LHCN-M2 (cell line): ENCODE measurements around the gene PATZ1. TPM values are rescaled to one million over a fixed set of nuclear protein-coding genes. Genes with fewer than 3 reads are reported as not detected.
"Not testable (repeated sequence)": the region's sequence is repeated elsewhere in the genome, so short reads cannot be mapped to it uniquely, and the experiment has no call there.

Experiments
- DNase-seq: peaks from one replicate; pipeline ENCODE4 v3.0.0-alpha.2; 2012; ENCODE audit warnings: low read depth
- polyA plus RNA-seq: library from polyadenylated mRNA; unstranded; fragments of >200 nt; gene quantifications from one replicate; pipeline ENCODE4 v1.2.1, GENCODE V29; 2012; ENCODE audit warnings: missing spikeins
- total RNA-seq: library from RNA; depleted of rRNA; stranded (reverse); fragments of >200 nt; gene quantifications from 2 replicates; pipeline ENCODE4 v1.2.3, GENCODE V29; 2014; rRNA removed

PATZ1 gene, protein sequence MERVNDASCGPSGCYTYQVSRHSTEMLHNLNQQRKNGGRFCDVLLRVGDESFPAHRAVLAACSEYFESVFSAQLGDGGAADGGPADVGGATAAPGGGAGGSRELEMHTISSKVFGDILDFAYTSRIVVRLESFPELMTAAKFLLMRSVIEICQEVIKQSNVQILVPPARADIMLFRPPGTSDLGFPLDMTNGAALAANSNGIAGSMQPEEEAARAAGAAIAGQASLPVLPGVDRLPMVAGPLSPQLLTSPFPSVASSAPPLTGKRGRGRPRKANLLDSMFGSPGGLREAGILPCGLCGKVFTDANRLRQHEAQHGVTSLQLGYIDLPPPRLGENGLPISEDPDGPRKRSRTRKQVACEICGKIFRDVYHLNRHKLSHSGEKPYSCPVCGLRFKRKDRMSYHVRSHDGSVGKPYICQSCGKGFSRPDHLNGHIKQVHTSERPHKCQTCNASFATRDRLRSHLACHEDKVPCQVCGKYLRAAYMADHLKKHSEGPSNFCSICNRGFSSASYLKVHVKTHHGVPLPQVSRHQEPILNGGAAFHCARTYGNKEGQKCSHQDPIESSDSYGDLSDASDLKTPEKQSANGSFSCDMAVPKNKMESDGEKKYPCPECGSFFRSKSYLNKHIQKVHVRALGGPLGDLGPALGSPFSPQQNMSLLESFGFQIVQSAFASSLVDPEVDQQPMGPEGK
- 14.7 and 18.3 TPM in 2 replicates for total RNA-seq
- polyA plus RNA-seq = 12.0 TPM

DNA sequence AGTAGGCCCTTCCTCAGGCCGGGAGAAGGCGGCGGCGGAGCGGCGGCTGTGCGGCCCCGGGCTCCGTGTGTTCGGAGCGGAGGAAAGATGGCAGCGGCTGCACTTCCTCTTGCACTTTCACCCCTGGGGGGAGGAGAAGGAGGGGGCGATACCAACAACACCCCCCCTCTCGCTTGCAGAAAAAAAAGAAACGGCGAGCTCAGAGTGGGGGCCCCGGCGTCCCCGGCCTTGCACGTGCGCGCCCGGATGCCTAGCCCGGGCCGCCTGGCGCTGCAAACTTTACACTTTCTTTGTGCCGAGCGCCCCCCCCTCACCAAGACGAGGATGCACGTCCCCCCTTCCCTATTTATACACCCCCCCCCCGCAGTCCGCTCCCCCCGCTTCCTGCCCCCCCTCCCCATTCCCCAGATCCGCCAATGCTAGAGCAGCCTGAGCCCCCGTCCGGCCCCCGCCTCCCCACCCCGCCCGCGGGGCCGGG lies at the start of gene PATZ1:
Gene PATZ1, minus strand, starts transcription at position 92 of the 478 bp plus-strand sequence. CDS start 744 bp downstream, outside the sequence.
- peak; percentile 82 for DNase-seq

DNA sequence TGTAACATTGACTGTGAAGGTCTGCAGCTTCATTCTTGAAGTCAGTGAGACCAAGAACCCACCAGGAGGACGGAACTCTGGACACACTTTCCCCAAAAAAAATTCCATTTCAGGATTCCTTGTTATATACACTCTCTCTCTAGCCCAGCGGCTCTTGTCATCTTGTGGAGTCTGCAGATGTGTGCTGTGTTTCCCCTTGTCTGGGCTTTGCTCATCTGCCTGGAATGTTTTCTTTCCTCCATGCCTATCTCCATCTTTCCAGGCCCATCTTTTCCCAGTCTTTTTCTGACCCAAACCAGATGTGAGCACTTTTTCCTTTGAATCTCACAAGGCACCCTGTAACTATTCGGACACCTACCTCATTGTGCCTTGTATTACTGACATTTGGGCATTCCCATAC lies 48.2 kb upstream of the PATZ1 start:
- DNase-seq = no peak

DNA sequence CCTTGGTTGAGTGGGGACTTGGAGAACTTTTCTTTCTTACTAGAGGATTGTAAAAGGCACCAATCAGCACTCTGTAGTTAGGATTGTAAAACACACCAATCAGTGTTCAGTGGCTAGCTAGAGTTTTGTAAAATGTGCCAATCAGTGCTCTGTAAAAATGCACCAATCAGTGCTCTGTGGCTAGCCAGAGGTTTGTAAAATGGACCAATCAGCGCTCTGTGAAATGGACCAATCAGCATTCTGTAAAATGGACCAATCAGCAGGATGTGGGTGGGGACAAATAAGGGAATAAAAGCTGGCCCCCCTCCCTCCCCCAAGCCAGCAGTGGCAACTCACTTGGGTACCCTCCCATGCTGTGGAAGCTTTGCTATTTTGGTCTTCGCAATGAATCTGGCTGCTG lies 47.7 kb upstream of the PATZ1 start:
- DNase-seq = no peak

DNA sequence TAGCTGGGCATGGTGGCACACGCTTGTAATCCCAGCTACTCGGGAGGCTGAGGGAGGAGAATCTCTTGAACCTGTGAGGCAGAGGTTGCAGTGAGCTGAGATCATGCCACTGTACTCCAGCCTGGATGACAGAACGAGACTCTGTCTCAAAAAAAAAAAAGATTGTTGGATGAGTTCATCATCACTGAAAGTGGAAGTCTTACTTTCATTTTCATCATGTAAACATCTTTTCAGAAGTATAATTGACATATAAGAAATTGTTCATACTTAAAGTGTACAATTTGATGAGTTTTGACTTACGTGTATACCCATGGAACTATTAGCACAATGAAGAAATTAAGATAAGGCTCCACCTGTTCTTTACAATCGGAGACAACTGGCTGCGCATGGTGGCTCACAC lies 32.5 kb upstream of the PATZ1 start:
- DNase-seq = not testable (repeated sequence)

DNA sequence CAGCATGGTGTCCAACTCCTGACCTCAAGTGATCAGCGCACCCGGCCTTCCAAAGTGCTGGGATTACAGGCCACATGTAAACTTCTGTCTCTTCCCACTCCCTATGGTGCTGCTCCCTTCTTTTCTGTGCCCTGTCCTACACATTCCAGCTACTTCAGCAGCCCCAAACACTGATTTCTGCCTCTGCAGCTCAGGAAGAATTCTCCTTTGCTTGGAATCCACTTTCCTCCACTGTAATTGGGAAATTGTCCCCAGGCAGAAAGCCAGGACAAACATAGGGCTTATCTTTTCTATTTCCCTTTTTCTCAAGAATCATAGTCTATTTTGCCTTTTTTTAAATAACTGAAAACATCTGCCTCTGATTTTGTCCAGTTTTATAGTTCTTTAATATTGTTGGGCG lies 32.0 kb upstream of the PATZ1 start:
- DNase-seq = no peak

DNA sequence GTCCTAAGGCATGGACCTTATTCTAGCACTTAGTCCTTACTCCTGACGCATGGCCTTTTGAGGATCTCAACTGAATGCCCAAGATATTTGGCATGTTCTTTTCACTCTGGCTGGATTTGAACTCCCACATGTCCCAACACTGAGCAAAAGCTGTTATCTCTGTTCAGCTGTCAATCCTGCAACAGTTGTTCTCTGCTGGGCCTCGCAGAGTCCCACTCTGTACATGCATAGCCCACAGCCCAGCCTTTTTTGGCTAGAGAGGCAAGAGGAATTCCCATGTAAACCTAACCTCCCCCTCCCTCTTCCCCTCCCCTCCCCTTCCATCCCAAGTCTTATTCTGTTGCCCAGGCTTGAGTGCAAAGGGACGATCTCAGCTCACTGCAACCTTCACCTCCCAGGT lies 31.5 kb upstream of the PATZ1 start:
- no peak for DNase-seq

DNA sequence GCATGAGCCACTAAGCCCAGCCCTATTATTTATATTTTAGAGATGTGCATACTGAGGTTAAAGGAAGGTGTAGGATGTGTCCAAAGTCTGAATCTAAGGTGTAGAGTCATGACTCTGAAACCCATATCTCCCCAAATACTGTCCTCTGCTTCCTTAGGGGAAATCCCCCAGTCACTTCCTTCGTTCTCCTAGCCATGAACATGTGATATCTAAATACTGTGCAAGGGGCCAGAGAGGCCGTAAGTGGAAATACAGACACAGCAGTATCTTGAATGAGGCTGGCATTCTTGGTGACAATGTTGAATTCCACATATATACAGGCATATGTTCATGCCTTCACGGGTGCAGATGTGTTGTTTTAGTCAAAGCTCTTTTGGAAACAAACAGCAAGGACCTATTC lies 21.3 kb upstream of the PATZ1 start:
- no peak for DNase-seq

DNA sequence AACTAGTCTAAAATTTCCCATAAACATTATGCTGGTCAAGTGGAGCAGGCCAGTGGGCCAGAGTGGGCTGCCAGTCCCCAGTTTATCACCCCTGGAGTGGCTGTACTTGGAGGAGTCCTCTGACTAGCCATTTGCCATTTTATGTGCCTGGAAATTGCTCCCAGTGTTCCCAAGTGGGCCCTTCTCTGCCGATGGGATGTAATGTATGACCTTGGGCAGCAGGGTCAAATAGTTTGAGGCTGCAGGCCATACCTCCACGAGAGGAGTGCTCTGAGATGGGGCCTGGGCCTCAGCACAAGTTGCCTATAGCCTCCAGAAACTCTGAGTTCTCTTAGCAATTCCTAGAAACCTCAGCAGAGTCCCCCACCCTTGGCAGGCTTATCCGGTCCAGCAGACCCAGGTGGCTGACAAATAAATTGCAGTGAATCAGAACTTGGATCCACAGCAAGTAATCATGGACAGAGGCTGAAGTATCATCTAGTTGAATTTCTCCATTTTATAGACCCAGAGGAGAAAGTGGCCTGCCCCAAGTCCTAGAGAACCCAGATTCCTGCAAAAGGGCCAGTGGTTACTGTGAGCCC lies 17.8 kb upstream of the PATZ1 start:
- no peak for DNase-seq

DNA sequence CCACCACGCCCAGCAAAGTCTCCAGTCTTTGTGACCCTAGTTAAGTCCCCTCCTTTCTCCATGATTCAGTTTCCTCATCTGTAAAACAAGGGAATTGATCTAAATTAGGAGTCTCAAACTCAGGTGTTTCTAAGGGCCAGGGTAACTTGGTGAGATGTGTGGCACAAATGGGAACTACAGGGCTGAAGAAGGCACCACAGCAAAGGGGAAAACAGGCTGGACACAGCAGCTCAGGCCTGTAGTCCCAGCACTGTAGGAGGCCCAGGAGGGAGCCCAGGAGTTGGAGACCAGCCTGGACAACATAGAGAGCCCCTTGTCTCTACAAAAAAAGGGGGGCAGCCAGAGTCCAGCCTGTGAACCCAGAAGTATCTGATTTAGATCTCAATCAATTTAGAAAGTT lies 15.6 kb upstream of the PATZ1 start:
- no peak for DNase-seq

DNA sequence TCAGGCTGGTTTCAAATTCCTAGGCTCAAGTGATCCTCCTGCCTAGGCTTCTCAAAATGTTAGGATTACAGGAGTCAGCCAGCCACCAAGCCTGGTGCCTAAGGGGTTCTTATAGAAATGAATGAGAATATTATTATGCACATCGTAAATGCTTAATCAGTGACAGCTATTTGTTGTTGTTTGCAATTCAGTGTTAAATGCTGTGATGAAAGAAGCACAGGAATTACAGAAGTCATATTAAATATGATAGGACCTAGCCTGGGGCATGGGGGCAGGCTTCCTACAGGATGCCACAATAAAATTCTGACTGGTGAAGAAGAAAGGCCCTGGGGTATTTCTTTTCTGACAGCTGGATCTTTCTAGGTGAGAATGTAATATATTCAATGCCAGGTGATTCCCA lies 13.9 kb upstream of the PATZ1 start:
- no peak for DNase-seq

DNA sequence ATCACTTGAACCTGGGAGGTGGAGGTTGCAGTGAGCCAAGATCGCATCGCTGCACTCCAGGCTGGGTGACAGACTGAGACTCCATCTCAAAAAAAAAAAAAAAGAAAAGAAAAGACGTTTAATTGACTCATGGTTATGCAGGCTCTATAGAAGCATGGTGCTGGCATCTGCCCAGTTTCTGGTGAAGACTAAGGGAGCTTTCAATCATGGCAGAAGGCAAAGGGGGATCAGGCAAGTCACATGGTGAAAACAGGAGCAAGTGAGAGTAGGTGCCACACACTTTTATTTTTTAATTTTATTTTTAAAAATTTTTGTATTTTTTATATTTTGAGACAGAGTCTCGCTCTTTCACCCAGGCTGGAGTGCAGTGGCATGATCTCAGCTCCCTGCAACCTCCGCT lies 8.4 kb upstream of the PATZ1 start:
- no peak for DNase-seq

DNA sequence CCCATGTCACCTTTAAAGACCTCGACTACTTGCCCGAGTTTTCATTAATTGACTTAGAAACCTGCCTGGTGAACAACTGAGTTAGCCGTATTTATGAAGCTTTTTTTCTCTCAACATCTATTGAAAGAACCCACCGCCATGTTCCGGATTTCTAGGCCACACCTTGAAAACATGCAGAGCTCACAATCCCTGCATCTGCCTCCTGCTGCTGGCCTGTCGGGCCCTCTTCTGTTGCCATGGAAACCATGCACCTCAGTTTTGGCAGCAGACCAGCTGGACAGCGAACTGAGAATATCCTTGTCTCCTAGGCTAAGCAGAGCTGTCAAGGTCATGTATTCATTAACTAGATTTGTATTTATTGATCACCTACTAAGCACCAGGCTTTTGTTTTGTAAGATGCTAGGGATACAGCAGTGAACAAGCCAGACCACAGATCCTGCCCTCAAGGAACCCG lies 4.3 kb upstream of the PATZ1 start:
- DNase-seq = peak; percentile 54

DNA sequence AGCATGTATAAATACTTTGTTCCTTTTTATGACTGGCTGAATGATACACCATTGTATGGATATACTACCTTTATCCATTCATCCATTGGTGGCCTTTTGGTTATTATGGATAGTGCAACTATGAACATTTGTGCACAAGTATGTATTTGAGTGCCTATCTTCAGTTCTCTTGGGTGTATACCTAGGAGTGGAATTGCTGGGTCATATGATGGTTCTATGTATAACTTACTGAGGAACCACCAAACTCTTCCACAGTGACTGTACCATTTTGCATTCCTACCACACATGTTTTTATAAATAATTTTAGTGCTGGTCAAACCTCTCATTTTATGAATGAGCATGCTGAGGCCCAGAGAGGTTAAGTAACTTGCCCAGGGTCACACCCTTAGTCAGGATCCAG lies 3.8 kb upstream of the PATZ1 start:
- DNase-seq = no peak

DNA sequence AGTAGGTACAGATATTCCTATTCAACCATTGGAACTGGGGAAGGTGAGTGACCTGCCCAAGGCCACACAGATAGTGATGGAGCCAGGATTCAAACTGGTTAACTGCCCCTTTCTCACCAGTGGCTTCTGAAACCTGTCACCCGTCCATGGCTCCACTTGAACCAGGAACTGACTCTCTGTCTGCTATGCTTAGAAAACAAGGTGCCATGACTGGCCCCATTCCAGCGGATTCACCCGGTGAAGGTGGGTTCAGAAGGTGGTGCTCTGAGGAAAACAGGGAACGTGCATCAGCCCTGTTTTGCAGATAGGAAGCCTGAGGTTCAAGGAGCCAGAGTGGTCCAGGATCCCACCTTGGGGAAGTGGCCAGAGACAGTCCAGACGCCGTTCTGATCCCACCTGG lies 2.6 kb upstream of the PATZ1 start:
- DNase-seq = no peak

DNA sequence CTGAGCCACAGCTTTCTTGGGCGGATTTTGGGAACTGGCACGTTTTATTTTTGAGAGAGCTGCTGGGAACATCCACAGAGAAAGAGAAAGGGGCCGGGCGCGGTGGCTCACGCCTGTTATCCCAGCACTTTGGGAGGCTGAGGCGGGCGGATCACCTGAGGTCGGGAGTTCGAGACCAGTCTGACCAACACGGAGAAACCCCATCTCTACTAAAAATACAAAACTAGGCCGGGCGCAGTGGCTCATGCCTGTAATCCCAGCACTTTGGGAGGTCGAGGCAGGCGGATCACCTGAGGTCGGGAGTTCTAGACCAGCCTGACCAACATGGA lies 1.8 kb upstream of the PATZ1 start:
- not testable (repeated sequence) for DNase-seq

DNA sequence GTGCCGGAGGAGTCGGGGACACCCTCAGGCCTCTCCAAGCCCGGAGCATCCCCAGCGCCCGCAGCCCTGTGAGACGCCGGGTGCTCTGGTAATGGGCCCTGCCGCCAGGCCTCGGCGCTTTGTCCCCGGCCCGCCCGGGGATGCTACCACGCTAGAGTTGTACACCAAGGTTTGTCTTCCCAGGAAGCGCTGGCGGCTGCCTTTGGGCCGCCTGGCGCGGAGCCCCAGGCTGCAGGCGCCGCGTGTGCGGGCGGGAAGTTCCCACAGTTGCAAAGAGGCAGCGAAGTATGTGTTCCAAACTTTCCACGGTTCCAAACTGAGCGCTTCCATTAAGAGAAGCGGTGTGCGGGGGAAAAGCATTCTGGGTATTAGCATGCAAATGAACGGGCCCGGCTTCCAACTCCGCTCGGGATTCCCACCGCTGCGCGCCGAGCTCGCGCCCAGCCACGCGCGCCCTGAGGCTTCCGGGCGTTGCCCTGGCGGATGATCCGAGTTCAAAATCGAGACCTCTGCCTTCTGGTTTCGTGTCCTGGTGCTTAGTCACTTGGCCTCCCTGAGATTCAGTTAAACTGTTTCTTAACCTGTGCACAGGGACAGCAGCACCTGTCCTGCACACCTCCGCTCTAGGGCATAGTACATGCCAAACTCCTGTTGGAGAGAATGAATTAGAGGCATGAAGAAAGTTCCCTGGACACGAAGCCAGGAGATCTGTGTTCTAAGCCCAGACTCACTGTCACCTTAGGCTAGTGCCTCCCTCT lies 1.3 kb upstream of the PATZ1 start:
- DNase-seq = peak; percentile 62

DNA sequence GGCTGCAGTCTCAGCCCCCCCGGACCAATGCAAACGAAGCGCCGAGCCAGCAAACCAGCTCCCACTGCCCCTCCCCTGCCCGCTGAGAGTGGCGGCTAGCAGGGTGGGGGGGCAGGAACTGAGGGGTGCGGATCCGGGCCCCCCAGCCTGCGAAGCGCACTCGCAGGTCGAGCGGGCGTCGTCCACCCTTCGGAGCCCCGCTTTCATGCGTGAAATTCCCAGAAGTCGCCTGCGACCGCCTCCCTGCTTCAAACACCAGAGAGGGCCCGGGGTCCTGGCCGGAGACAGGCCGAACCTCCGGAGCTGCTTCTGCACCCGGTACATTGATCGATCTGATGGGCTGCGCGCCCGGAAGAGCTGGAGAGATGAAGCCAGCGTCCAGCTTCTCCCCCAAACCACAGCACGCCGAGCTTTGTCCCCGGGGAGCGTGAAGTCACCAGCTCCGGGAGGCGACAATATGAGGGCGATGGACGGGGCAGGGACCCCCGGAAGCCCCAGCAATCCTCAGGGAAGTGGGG lies 646 bp upstream of the PATZ1 start:
- DNase-seq = peak; percentile 47

DNA sequence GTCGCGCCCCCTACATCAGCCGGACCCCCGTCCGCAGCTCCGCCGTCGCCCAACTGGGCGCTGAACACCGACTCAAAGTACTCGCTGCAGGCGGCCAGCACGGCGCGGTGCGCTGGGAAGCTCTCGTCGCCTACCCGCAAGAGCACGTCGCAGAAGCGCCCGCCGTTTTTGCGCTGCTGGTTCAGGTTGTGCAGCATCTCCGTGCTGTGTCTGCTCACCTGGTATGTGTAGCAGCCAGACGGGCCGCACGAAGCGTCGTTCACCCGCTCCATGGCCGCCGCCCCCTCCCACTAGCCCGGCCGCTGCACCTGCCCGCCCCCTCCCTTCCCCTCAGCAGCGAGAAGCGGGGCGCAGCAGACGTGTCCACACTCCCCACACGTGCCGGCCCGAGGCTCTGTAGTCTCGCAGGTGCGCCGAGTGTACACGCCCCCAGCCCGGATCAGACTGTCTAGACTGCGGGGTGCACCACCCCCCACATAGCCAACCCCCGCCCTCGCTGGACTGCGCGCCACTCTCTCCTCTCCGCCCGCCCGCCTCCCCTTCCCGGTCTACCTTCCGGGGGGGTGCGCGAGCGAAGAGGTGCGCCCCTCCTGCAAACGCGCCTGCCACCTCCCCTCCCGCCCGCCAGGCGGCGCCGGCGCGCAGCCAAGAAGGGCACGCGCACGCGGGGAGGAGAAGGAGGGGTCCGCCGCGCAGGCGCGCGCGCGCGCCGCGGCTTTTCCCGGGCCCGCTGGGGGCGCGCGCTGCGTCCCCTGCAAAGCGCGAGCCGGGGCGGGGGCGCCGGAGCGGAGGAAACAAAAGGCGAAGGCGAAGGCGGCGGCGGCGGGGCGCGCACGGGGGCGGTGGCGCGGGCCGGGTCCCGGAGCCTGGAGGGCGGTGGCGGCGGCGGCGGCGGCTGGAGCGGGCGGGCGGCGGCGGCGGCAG lies 553 bp downstream of the PATZ1 start:
- peak; percentile 83 for DNase-seq

DNA sequence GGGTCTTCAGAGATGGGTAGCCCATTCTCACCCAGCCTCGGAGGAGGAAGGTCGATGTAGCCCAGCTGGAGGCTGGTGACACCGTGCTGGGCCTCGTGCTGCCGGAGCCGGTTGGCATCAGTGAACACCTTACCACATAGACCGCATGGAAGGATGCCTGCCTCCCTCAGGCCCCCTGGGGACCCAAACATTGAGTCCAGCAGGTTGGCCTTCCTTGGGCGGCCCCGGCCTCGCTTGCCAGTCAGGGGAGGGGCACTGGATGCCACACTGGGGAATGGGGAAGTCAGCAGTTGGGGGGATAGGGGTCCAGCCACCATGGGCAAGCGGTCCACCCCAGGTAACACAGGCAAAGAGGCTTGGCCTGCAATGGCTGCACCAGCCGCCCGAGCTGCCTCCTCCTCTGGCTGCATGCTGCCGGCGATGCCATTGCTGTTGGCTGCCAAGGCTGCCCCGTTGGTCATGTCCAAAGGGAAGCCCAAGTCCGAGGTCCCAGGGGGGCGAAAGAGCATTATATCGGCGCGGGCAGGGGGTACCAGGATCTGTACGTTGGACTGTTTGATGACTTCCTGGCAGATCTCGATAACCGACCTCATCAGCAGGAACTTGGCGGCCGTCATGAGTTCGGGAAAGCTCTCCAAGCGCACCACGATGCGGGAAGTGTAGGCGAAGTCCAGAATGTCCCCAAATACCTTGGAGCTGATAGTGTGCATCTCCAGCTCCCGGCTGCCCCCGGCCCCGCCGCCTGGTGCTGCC lies 1.4 kb downstream of the PATZ1 start:
- no peak for DNase-seq

DNA sequence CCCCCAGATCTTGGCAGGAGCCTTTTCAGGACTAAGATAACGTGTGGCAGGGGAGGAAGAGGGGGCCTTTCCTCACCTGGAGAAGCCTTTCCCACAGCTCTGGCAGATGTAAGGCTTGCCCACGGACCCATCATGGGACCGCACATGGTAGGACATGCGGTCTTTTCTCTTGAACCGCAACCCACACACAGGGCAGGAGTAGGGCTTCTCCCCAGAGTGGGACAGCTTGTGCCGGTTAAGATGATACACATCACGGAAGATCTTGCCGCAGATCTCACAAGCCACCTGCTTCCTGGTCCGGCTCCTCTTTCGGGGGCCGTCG lies 1.9 kb downstream of the PATZ1 start:
- DNase-seq = no peak
